Fibroblast of skin of left quadriceps (primary cell): ENCODE measurements around the gene MAD1L1.

Source experiments
- DNase-seq, 2 experiments: peaks; one replicate each; pipeline ENCODE4 v3.0.0-alpha.2; 2013; ENCODE audit warnings: low read depth in 2 of 2

MAD1L1 gene

GRCh38 chr7:2140216-2141020 lies 92.3 kb downstream of the MAD1L1 start:
- no peak for DNase-seq

GRCh38 chr7:2139004-2139699 lies 93.6 kb downstream of the MAD1L1 start:
- DNase-seq = no peak

GRCh38 chr7:2138146-2138765 lies 94.5 kb downstream of the MAD1L1 start:
- no peak for DNase-seq

DNA sequence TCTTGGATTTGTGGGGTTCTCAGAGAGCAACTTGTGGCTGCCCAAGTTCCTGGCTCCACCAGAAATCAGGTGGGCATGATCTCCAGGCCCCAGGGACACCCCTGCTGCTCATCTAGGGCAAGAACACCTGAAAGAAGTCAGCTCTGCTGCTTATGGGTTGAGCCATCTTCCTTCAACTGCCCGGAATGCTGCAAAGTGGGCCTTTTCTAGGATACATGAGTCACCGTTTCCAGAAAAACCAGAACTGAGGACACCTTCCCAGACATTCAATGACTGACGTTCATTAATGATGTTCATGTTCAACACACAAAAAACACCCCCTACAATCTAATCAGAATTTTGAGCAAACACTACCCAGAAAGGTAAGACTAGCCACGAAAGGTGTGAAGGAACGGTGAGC lies 98.0 kb downstream of the MAD1L1 start:
- DNase-seq = no peak

- DNase-seq = no peak
Observed at GRCh38 chr7:2132243-2132642, 100.5 kb downstream of the MAD1L1 start.

DNA sequence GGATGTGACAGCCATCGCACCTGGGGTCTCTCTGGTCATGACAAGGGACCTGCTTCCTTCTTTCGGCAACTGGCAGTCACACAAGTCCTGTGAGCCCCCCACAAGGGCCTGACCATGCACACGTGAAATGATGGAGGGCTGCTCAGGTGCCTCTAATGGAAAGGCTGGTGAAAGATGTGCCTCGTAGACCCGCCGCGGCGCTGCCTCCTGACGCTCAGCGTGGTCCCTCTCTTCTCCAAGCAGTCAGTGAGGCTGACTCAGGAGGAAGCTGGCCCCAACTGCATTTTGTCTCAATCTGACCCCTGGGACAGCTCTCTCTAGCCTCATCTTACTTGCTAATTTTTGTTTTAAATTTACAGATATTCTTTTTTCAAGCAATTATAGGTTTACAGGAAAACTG lies 100.9 kb downstream of the MAD1L1 start:
- no peak for DNase-seq

GRCh38 chr7:2131341-2131740 lies 101.4 kb downstream of the MAD1L1 start:
- no peak for DNase-seq

GRCh38 chr7:2130096-2130375 lies 102.7 kb downstream of the MAD1L1 start:
- no peak for DNase-seq

DNA sequence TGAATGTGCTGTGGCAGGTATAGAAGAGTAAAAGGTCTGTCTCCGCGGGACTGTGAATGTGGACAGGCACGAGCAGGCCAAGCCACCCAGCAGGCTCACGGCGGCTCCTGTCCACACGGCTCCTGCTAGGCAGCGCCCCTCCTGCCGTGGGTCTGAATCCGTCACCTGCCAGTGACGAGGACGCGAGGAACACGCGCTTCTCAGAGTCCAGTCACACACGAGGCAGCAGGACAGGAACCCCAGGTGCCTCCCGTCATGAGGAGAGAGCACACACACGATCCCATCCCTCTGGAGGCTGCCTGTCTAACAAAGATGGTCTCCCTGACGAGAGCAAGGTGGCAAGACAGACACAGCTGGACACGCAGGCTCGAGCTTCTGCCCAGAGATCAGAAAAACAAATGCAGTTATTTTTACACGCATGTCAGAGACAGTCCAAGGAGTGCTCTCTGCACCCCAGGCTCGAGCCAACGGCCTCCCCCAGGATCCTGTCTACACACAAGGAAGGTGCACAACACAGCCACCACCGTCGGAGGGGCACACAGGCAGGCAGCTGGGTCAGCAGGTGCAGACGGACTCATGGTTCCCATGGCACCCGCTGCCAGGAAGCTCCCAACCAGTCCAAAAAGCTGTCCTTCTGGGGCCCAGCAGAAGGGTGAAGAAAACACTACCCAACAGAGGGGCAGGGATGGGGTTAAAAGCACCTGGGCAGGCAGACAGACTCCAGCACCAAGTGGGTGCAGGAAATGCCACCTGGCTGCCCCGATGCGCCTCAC lies 103.2 kb downstream of the MAD1L1 start:
- no peak for DNase-seq

- no peak for DNase-seq
Observed at GRCh38 chr7:2128601-2129322, 104.0 kb downstream of the MAD1L1 start.

GRCh38 chr7:2126621-2127020 lies 106.1 kb downstream of the MAD1L1 start:
- DNase-seq = no peak

- no peak for DNase-seq
Observed at GRCh38 chr7:2125931-2126330, 106.8 kb downstream of the MAD1L1 start.

- DNase-seq = no peak
Observed at GRCh38 chr7:2124604-2125345, 108.0 kb downstream of the MAD1L1 start.

DNA sequence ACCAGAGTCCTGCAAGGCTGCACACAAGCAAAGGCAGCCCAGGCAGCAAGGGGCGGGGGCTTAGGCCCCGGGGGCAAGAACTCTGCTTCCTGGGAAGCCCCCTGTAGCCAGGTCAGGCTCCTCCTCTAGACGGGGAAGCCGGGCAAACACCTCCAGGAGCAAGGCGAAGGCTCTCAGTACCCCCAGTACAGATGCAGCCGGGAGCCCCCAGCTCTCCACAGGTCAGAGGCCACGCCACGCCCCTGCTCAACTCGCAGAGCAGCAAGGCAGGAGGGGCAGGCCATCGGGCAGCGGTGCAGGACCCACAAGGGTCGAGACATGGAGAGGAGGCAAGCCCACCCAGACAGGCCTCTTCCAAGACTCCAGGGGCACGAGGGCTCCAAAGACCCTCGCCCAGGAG lies 108.8 kb downstream of the MAD1L1 start:
- DNase-seq = no peak

GRCh38 chr7:2123360-2123759 lies 109.4 kb downstream of the MAD1L1 start:
- no peak for DNase-seq

GRCh38 chr7:2122651-2123050 lies 110.1 kb downstream of the MAD1L1 start:
- DNase-seq = no peak

GRCh38 chr7:2120841-2121830 lies 111.6 kb downstream of the MAD1L1 start:
- DNase-seq = no peak

DNA sequence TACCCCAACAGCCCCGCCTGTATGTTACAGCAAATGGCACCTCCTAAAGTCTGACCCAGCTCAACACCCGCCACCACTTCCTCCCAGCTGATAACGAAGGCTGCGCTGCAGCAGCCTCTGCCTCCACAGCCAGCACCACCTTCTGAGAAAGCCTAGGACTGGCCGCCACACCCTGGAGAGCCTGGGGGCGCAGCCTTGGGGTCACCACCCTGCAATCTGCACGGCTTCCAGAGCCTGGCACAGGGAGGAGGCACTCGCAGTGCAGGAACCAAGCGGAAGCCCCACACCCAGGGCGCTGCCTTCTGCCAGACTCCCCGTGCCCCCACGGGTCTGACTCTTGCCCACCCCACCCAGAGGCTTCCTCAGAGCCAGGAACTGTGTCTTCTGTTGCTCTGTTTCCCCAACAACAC lies 112.5 kb downstream of the MAD1L1 start:
- no peak for DNase-seq

DNA sequence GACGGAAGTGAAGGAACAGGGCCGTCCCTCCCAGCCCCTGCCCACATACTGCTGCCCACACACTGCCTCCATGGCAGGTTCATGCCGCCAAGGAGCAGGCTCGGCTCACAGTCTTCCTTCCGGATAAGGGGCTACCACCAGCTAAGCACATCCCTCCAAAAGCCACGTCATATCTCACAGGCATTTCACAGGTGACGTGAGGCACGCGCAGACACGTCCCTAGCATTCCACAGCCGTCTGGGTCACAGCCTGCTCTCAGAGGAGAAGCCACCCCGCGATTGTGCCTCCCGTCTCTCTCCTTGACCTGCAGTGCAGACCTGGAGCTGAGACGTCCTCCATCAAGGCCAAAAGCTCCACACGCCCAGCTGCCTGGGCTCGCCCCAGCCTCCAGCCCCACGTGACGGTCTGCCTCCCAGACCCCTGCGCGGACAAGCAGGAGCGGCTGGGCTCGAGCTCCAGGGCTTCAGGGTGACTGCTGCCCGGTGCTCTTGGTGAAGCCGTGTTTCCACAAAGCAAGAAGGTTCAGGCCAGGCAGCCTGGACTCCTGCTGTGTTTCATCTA lies 114.0 kb downstream of the MAD1L1 start:
- no peak for DNase-seq
